Esophagus muscularis mucosa (tissue), 3 donors: ENCODE measurements around the gene ASTE1.

Experiments
- POLR2A ChIP-seq: fragments of 450-650 bp; IDR thresholded peaks from one replicate; pipeline ENCODE4 v1.6.1; 2017; ENCODE audit warnings: antibody characterized with exemption, moderate library complexity, mild to moderate bottlenecking, low read depth
- POLR2AphosphoS5 ChIP-seq, 2 donors: sonication (generic); formaldehyde crosslinking; IDR thresholded peaks; one replicate each; pipeline ENCODE4 v1.6.1; 2017; ENCODE audit warnings: antibody characterized with exemption in 2 of 2
- TF ChIP-seq, protein P1 (sequence below), 3 experiments: fragments of 200-600 bp in 2 of 3; fragments of 450-650 bp in 1 of 3; sonication (generic) in 2 of 3; IDR thresholded peaks; one replicate each; pipeline ENCODE4 v1.5.1; 2017 to 2019; ENCODE audit warnings: antibody characterized with exemption in 3 of 3, mild to moderate bottlenecking in 2 of 3, moderate library complexity in 1 of 3

DNA sequence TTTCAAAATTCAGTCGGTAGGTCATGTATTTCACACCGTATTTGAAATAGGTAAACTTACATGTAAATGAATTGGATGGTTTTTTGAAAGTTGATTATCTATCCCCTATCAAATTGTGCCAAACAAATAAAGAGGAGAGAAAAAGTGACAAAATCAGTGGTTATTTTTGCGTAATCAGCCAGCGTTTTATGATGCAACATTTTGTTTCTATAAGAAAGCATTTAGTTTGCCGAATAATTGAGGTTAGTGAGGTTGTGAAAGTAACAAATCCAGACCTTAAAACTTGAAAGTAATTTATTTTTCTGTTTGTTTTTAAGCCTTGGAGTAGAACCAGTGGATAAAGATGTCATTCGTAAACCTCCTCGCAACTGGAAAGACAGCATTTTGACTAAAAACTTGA lies 29.3 kb downstream of the ASTE1 start:
- TF ChIP-seq POLR2A (no peak), POLR2AphosphoS5 (IDR thresholded peaks at IDR 0.05) (no peak)
- TF ChIP-seq, protein P1, sequence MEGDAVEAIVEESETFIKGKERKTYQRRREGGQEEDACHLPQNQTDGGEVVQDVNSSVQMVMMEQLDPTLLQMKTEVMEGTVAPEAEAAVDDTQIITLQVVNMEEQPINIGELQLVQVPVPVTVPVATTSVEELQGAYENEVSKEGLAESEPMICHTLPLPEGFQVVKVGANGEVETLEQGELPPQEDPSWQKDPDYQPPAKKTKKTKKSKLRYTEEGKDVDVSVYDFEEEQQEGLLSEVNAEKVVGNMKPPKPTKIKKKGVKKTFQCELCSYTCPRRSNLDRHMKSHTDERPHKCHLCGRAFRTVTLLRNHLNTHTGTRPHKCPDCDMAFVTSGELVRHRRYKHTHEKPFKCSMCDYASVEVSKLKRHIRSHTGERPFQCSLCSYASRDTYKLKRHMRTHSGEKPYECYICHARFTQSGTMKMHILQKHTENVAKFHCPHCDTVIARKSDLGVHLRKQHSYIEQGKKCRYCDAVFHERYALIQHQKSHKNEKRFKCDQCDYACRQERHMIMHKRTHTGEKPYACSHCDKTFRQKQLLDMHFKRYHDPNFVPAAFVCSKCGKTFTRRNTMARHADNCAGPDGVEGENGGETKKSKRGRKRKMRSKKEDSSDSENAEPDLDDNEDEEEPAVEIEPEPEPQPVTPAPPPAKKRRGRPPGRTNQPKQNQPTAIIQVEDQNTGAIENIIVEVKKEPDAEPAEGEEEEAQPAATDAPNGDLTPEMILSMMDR (IDR thresholded peaks at IDR 0.05), result no peak
